ENCODE measurements around the gene PDZD2.
"Not testable (repeated sequence)": the region's sequence is repeated elsewhere in the genome, so short reads cannot be mapped to it uniquely, and the experiment has no call there.

PDZD2 gene

GRCh38 chr5:31682851-31683250 is 43.9 kb downstream of the PDZD2 start:
- no peak for TF ChIP-seq CTCF (IDR thresholded peaks at IDR 0.05; ENCODE audit: insufficient read depth, missing control alignments)
- FAIRE-seq (no peak), DNase-seq (ENCODE audit: insufficient read length, low spot score) (no peak)

- DNase-seq (ENCODE audit: insufficient read length, low spot score) (no peak), FAIRE-seq (no peak)
- TF ChIP-seq CTCF (IDR thresholded peaks at IDR 0.05; ENCODE audit: insufficient read depth, missing control alignments), result no peak
These were observed 49.7 kb downstream of the PDZD2 start for GRCh38 chr5:31688515-31689092.

GRCh38 chr5:31691408-31691807 is 52.5 kb downstream of the PDZD2 start:
- not testable (repeated sequence) for DNase-seq (ENCODE audit: insufficient read length, low spot score); FAIRE-seq

GRCh38 chr5:31692561-31693221 is 53.8 kb downstream of the PDZD2 start:
- DNase-seq (ENCODE audit: insufficient read length, low spot score) (no peak), FAIRE-seq (no peak)
- TF ChIP-seq CTCF (IDR thresholded peaks at IDR 0.05; ENCODE audit: insufficient read depth, missing control alignments), result no peak

GRCh38 chr5:31698673-31699072 is 59.7 kb downstream of the PDZD2 start:
- no peak for DNase-seq (ENCODE audit: insufficient read length, low spot score)
- no peak for FAIRE-seq
- no peak for TF ChIP-seq CTCF (IDR thresholded peaks at IDR 0.05; ENCODE audit: insufficient read depth, missing control alignments)

- DNase-seq (ENCODE audit: insufficient read length, low spot score) (no peak), FAIRE-seq (no peak)
- no peak for TF ChIP-seq CTCF (IDR thresholded peaks at IDR 0.05; ENCODE audit: insufficient read depth, missing control alignments)
These were observed 62.8 kb downstream of the PDZD2 start for GRCh38 chr5:31701642-31702299.

- TF ChIP-seq CTCF (IDR thresholded peaks at IDR 0.05; ENCODE audit: insufficient read depth, missing control alignments), result no peak
- no peak for FAIRE-seq
- no peak for DNase-seq (ENCODE audit: insufficient read length, low spot score)
These were observed 63.8 kb downstream of the PDZD2 start for GRCh38 chr5:31702712-31703111.

Data from D721Med (cell line).